HG03097 (cell line): ENCODE measurements around the gene ZKSCAN5.
A peak's percentile ranks its signal among the peaks of the same experiment; 100 is the strongest.

Experiments
- ATAC-seq: cut with Tn5 transposase; IDR thresholded peaks from one replicate; pipeline ENCODE4 v1.9.1; 2021; ENCODE audit not compliant: unreplicated experiment, low FRiP score

The ZKSCAN5 gene

DNA sequence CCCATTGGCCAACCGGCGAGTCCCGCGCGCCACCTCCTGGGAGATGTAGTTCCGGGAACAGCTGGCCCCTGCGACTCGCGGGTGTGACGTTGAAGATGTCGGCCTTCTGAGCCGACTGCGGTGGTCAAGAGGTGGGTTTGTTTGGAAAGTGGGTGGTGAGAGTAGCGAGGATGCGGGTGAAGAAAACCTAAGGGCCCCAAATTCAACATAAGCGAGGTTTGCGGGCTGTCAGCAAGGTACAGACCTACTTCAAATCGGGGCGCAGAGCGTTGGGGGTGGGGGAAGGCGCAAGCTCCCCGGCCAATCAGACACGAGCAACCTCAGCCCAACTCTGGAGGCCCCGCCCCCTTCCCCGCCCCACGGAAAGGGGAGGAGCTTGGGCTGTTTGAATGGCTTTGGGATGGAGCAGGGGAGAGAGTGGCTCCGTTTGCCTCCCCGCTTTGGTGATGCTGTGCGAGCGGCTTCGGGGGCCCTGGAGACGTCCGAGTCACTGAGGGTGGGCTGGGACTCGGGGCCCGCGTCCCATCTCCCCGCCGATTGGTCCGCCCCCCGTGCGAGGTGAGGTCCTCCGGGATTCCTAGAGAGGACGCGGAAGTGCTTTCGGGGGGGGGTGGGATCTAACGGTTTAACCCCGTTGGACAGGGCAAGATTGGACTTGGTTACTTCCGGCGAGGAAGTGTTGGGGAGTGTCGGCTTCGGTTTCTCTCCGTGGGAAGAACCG is at the start of gene ZKSCAN5:
Gene ZKSCAN5, plus strand, starts transcription at position 60 of the 721 bp plus-strand sequence. CDS start 1,383 bp downstream, outside the sequence.
- ATAC-seq = peak; percentile 58

DNA sequence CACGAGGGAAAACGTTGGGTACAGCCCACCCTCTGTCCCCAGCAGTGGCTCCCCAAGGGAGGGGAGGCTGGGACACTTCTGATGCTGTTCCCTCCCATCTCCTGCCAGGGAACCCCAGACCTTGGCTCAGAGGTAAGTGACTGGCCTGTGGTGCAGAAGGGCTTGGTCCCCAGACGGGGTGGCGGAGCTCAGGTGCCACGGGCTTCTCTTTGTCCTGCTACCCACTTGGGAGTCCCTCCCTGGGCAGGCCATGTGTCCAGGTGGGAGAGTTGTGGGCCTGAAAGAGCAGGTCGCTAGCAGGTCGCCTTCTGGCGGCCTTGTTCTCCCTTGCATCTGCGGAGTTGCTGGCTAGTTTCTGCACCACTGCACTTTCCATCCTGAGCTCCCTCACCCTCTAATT is 48.6 kb upstream of the ZKSCAN5 start:
- no peak for ATAC-seq

DNA sequence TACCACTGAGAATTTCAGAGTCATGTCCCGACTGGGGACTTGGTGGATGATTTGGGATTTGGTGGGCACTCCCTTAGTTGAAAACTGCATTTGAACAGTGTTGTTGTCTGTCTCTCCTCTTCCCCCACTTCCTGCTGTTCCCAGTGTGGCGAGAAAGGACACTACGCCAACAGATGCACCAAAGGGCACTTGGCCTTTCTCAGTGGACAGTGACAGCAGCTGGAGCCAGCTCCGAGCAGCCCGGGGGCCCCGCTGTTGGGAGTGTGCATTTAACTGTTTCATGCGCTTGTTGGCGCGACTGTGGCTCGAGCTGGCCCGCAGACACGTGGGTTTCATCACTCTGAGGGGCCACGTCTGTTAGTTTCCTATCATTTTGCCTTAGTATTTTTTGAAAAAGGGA is 48.2 kb upstream of the ZKSCAN5 start:
- no peak for ATAC-seq

DNA sequence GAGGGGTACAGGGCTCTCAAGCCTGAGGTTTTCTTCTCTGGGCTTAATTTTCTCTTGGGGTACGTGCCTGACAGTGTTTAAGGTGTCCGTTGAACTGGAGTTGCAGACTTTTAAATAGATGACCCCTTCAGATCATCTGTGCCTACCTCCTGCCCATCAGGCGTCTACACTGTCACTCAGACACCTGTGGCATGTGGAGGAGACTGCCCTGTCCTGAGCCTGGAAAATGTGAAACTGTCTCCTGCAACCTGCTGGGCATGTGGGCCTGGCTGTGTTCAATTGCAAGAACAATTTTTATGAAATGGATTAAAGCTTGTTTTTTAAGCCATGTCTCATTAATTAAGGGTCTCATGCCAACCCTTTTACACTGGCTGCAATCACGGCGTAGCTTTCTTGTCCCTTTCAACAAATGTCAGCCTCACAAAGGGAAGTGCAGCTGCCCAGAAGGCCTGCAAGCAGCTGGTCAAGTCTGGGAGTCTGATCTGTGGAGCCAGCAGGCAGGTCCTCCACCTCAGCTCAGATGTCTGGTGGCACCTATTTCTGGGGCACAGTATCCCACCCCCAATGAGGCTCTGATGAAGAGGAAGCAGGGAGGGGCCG is 47.3 kb upstream of the ZKSCAN5 start:
- no peak for ATAC-seq

DNA sequence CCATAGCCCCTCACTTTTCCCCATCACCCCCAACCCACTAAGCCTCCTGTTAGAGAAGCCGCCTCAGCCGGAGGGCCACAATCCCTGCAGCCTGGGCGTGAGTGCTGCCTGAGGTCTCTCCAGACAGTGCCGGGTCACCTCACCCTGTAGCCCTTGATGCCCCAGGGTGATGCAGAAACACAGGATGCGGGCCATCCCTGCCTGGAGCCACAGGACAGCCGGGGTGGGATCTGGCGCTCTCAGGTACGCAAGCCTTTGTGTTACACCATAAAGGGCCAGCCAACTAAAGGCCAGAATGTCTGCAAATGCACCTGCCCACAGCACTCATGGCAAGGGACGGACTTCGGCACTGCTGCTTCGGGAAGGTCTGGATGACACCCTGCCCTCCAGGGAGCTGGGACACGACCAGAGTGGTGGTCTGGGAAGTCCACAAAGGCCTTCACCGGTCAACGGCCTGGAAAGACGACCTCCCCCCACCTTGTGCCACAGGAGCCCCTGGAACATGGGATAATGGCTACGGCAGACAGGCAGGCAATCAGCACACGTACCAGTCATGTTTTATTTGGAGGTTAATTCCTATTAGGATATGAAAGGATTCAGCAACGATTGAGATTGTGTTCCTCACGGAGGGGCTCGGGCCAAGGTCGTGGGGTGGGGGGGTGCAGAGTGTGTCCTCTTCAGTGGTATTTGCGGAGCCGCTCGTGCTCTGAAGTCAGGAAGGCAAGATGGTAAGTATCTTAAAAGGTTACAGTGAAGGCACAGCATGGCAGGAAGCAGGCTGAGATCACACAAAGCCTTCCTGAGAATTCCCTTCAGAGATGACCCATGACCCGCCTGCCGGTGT is 46.6 kb upstream of the ZKSCAN5 start:
- no peak for ATAC-seq

DNA sequence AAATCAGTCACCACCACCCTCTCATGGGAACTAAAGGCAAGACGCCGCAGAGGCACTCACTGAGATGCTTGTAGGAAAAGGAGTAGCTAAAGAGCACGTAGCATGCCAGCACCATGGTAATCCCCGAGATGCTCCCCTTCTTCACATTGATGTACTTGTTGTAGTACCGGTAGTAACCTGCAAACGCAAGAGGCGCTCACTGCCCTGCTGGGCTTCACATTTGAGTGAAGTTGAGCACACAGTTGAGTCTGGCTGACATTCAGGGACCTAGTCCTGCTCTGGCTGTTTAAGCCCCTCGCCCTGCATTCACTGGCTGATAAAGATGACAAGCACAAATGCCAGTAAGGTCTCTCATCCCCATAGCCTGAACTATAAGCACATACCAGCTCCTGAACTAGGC is 45.4 kb upstream of the ZKSCAN5 start:
- no peak for ATAC-seq

DNA sequence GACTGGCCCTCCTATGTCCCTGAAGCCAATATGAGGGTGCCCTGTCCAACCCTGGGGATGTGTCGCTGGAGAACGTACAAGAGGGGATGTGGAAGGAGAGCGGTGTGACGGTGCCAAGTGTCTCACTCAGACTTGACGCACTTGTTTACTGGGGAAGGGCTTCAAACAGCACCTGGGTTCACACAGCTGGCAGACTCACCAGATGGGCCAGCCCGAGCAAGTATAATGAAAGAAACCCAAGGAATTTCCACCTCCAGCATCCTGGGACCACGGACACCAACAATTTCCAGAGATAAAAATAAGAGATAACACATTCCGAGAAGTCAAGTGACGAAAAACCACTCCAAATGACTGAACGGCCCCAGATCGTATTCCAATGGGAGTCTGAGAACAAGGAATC is 43.8 kb upstream of the ZKSCAN5 start:
- ATAC-seq = no peak

DNA sequence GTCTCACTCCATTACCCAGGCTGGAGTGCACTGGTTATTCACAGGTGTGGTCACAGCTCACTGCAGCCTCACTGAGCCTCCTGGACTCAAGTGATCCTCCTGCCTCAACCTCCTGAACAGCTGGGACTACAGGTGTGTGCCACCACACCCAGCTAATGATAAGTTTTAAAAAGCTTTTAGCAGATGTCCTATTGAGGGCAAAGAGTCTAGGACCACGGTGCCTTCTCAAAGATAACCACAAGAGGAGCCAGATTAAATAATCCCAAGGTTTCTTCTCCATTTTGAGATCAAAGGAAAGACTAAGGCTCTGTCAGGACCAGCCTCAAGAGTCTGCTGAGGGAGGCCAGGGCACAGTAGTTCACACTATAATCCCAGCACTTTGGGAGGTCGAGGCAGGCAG is 43.2 kb upstream of the ZKSCAN5 start:
- ATAC-seq = no peak

DNA sequence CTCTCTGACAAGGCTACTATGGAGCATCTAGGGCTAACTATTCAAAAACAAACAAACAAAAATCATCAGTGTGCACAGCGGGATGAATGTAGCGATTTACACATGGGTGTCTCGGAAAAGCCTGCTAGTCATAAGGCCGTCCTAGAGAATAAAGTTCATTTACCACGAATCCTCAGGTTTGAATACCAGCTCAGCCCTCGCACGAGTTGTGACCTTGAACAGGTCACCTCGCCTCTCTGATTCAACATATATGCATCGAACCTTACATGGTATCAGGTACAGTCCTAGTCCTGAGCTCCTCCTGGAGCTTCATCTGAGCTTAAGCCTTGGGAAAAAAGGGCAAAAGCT is 39.1 kb upstream of the ZKSCAN5 start:
- ATAC-seq = no peak

DNA sequence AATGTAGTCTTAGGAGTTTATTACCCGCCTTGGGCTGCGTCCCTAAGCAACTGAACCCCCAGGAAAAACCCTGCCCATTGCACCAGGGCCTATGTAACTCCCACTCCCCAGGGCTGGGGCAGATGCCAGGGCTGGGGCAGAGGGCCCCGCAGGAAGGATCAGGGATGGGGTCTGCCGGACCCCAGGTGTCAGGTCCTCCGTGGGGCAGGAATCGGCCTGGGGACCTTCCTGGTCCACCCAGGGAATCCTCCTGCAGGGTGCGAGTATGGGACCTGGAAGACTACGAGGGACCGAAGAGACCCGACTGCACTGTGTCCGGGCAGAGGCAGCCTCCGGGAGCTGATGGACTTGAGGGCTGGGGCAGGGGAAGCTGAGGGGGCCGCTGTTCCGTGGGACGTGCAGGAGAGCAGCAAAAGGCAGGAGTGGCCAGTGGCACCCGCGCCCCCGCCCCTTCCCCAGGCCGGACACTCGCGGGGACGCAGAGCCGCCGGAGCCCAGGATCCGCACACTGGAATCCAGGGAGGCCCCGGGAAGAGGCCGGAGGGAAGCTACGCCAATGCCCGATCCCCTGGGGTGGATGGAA is 36.0 kb upstream of the ZKSCAN5 start:
- no peak for ATAC-seq

DNA sequence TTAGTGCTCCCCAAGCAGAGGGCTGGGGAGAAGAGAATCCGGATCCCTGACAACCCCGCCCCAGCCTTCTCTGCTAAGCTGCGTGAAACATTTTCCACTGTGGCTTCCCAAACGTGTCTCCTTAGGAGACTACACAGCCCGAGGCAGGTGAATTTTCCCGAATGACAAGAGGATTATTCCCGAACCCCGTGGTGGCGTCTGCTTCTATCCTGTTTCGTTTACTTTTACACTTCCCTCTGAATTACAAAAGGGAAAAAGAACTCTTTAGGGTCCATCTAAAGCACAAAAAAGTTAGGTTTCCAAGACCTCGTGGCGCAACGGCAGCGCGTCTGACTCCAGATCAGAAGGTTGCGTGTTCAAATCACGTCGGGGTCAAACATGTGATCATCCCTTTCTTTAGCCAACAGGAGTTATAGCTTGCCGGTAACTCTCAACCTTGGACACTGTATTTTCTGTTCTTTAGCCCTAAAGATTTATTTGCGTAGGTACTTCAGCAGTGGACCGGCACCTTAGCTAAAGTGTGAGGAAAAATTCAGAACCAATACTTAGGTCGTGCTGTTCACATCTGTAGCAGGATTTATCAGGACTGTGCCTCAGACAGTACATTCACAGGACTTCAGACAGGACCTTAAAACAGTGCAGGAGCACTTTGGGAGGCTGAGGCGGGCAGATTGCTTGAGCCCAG is 34.9 kb upstream of the ZKSCAN5 start:
- no peak for ATAC-seq

DNA sequence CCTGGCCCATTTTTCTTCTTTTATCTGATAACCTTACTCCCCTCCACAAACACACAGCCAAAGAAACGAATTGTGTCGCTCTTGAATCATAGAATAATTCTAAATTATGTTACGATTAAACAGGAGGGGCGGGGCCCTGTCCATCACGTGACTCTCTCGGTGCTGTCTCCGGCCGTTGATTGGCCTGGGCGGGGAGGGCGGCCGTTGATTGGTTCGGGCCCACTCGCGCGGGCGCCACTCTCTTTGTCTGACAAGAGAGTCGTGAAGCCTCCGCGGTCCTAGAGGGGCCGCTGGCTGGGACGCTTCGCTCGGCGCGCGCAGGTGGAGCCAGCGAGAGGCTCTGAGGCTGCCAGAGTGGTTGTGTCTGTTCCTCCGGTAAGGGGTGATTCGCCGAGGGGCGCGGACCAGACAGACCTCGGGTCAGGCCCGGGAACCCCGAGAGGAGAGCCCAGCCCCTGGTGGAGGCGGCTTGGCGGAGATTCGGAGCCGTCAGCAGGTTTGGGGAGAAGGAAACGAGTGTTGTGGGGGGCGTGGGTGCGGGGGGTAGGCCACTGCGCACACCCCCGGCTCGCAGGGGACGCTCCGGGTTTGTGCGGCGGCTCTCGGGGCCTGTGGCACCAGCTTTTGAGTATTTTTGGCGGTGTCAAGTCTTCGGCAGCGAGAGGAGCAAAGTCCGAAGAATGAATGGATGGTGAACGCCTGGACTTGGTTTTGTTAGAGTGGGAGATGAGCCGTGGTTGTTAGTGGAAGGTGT is 31.7 kb upstream of the ZKSCAN5 start, which contains the start of gene ZNF789:
Gene ZNF789, plus strand, starts transcription at position 330 of the 754 bp plus-strand sequence. CDS start 3,567 bp downstream, outside the sequence.
- peak; percentile 87 for ATAC-seq

DNA sequence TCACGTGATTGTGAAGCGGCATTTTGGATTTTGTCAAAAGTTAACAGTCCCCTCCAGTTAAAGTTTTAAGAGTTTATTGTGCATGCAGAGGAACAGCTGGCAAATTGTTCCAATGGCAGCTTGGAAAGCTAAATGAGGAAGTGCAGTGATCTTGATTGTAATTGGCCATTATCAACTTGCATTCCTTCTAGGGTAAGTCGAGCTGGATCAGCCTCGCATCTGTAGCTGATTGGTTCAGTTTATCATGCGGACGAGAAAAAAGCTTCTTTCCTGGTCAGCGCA is 31.2 kb upstream of the ZKSCAN5 start:
- ATAC-seq = no peak

DNA sequence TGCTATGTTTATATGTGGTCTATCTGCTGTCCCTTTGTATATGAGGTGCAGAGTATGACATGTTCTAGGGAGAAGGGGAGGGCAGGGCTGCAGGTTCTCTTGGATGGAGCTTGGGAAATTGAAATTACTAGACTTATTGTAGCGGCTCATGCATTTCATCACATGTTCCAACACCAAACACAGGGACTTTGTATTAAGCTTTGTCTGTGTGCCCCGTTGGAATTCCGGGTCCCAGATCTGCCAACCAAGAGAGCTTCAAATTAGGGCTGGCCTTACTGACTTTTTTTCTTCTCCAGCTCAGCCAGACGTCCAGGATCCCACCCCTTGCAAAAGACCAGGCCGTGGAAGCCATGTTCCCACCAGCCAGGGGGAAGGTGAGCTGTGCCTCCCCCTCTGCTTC is 28.4 kb upstream of the ZKSCAN5 start:
- no peak for ATAC-seq

DNA sequence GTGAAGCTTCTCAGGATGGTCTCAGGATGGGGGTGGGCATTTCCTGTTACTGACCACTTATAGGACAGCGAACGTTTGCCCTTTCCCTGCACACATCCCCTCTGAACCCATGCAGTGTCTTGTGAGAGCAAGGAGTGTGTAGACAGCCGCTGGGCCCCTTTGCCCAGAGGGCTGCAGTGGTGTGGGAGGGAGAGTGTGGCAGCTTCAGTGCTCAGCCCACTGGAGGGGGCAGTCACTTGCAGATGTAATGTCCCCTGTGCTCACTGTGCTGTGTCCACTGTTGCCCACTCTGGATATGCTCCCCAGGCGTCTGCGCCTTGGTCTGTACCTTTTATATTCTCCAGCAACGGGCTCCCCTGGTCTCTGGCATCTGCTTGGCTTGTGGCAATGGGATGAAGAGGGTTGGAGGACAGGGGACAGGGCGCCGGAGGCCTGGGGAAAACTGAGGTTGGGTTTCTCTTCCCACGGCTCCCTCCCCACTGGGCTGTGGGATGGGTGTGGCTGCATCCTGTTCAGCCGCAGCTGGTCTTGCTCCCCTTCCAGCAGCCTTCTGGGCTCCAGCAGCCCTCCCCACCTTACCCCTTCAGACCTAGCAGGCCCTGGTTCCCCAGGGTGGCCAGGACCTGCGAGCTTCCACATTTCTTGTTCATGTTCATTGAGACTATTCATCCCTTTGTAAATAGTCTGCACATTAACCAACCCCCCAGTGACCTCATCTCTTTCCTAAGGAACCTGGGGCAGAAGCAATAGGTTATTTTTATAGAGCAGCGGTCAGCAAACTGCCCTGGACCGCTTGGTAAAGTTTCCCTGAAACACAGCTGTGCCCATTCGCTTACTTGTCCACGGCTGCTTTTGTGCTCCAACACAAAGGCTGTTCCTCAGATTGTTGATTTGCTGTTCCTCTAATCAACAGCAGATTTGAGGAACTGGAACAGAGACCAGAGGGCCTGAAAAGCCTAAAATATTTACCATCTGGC is 25.7 kb upstream of the ZKSCAN5 start:
- no peak for ATAC-seq

DNA sequence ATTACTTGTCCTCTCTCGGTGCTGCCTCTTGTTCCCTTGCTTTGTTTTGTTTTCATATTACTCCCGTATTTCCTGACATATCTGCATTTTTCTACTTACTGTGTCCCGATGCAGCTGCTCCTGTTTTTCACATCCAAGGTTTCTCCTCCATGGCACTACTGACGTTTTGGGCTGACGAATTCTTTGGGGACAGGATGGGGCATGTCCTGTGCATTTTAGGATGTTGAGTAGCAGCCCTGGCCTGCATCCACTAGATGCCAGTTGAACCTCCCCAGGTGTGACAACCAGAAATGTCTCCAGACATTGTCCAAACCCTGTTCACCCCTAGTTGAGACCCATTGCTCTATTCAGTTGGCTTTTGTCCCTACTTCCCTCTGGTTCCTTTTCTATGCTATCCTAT is 19.4 kb upstream of the ZKSCAN5 start:
- no peak for ATAC-seq

DNA sequence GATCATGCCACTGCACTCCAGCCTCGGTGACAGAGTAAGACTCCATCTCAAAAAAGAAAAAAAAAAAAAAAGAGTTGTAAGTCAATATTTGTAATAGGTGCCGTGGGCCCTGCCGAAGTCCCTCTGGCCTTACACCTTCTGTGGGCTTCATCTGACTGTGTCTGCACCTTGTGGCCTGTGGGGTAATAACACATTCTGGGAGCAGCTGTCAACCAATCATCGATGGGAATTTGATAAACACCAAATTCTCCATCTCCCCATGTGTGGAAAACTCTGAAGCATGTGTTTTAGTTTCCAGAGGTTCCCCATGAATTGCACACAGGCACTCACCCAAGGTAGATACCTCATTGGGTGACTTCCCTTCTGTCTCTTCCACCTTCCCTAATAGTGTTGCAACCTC is 15.2 kb upstream of the ZKSCAN5 start:
- no peak for ATAC-seq

DNA sequence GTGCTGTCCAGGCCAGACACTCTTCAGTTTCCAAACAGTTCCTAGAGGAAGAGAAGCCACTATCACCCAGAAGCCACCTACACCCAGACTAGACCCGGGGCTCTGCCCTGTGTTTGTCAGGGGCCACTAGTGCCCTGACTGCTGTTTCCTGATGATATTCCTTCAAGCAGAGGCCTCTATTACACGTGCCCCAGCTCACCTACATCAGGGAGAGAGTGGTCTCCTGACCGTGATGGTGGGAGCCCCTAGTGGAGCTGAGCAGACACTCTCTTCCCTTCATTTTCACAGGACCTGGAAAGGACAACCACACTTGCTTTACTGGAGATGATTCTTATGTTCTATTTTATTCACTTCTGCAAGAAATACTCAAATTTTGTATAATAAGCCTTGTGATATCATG is 13.6 kb upstream of the ZKSCAN5 start:
- no peak for ATAC-seq

DNA sequence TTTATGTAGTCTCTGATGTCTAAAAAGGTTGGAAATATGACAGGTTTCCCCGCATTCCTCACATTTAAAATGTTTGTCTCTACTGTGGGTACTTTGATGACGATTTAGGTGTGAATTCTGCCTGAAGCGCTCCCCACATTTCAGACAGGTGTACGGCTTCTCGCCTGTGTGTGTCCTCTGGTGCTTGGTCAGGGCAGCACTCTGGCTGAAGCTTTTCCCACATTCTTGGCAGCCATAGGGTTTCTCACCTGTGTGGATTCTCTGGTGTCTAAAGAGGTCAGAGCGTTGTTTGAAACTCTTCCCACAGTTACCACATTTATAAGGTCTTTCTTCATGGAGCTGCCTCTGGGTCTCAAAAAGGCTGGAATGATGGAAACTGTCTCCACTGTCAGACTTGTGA is 10.6 kb upstream of the ZKSCAN5 start:
- no peak for ATAC-seq
